ENCODE measurements around the gene EXOC3L1. TPM values are rescaled to one million over a fixed set of nuclear protein-coding genes. Genes with fewer than 3 reads are reported as not detected.

EXOC3L1 gene
- total RNA-seq, 1 experiment from 2014 or later: 4.0 TPM

- ATAC-seq: no peak
- Mint-ChIP-seq H3K9me3 (no peaks in the 10 kb centered on the region), H3K27ac (no peak overlapping the region), H3K36me3 (no peaks in the 10 kb centered on the region), H3K4me1 (no peaks in the 10 kb centered on the region), H3K4me3 (no peak overlapping the region), H3K27me3 (ENCODE audit: low read depth) (peaks cover 4% of the 10 kb centered on the region)
- ChIA-PET CTCF (interaction anchor here (1.0 to 9.1 kb wide), 3 partner anchors 8 to 246 kb away, joined by 3 to 65 read pairs (median 4); partner anchors contain the start of genes CES3, ELMO3 and FHOD1), POLR2A (interaction anchor here (0.7 kb wide), 1 partner anchor 8 kb away, joined by 3 read pairs; the partner anchor contains the start of gene ELMO3)
- TF ChIP-seq, protein P1, sequence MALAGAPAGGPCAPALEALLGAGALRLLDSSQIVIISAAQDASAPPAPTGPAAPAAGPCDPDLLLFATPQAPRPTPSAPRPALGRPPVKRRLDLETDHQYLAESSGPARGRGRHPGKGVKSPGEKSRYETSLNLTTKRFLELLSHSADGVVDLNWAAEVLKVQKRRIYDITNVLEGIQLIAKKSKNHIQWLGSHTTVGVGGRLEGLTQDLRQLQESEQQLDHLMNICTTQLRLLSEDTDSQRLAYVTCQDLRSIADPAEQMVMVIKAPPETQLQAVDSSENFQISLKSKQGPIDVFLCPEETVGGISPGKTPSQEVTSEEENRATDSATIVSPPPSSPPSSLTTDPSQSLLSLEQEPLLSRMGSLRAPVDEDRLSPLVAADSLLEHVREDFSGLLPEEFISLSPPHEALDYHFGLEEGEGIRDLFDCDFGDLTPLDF (CRISPR knock-in tag; IDR thresholded peaks at IDR 0.05): no peak
- TF ChIP-seq, protein P2, sequence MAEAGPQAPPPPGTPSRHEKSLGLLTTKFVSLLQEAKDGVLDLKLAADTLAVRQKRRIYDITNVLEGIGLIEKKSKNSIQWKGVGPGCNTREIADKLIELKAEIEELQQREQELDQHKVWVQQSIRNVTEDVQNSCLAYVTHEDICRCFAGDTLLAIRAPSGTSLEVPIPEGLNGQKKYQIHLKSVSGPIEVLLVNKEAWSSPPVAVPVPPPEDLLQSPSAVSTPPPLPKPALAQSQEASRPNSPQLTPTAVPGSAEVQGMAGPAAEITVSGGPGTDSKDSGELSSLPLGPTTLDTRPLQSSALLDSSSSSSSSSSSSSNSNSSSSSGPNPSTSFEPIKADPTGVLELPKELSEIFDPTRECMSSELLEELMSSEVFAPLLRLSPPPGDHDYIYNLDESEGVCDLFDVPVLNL (CRISPR knock-in tag; IDR thresholded peaks at IDR 0.05; ENCODE audit: borderline replicate concordance, low read depth): no peak
- TF ChIP-seq STAT6 (CRISPR knock-in tag; conservative IDR thresholded peaks at IDR 0.05; ENCODE audit: low read depth): no peak
- no peak for TF ChIP-seq FOXP4 (CRISPR knock-in tag; IDR thresholded peaks at IDR 0.05)
- TF ChIP-seq, protein P3, sequence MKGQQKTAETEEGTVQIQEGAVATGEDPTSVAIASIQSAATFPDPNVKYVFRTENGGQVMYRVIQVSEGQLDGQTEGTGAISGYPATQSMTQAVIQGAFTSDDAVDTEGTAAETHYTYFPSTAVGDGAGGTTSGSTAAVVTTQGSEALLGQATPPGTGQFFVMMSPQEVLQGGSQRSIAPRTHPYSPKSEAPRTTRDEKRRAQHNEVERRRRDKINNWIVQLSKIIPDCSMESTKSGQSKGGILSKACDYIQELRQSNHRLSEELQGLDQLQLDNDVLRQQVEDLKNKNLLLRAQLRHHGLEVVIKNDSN (CRISPR knock-in tag; IDR thresholded peaks at IDR 0.05): no peak
- TF ChIP-seq SP1 (CRISPR knock-in tag; conservative IDR thresholded peaks at IDR 0.05): no peak
- TF ChIP-seq ZNF423 (CRISPR knock-in tag; IDR thresholded peaks at IDR 0.05): no peak
- no peak for TF ChIP-seq NR2C2 (CRISPR knock-in tag; IDR thresholded peaks at IDR 0.05)
- TF ChIP-seq AR (CRISPR knock-in tag; IDR thresholded peaks at IDR 0.05): no peak
- no peak for TF ChIP-seq OVOL2 (CRISPR knock-in tag; IDR thresholded peaks at IDR 0.05; ENCODE audit: borderline replicate concordance)
- TF ChIP-seq SOX15 (CRISPR knock-in tag; IDR thresholded peaks at IDR 0.05): no peak
- TF ChIP-seq, protein P4, sequence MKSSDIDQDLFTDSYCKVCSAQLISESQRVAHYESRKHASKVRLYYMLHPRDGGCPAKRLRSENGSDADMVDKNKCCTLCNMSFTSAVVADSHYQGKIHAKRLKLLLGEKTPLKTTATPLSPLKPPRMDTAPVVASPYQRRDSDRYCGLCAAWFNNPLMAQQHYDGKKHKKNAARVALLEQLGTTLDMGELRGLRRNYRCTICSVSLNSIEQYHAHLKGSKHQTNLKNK (CRISPR knock-in tag; IDR thresholded peaks at IDR 0.05): no peak
- no peak for TF ChIP-seq GABPB1 (CRISPR knock-in tag; IDR thresholded peaks at IDR 0.05)
- no peak for TF ChIP-seq TEAD1 (CRISPR knock-in tag; IDR thresholded peaks at IDR 0.05)
- DNase-seq (ENCODE audit: low spot score): no peak
These were observed 16.9 kb upstream of the EXOC3L1 start for GRCh38 chr16:67206838-67207248.
